ENCODE results near the gene TMEM207.
"Not testable (repeated sequence)": the region's sequence is repeated elsewhere in the genome, so short reads cannot be mapped to it uniquely, and the experiment has no call there.

TMEM207 gene

GRCh38 chr3:190485830-190486532 lies 36.3 kb upstream of the TMEM207 start:
- no peak overlapping the region for H3K4me3 ChIP-seq (replicated peaks; ENCODE audit: low read depth, low read length)
- DNase-seq (ENCODE audit: extremely low read depth, low read depth): no peak
- no peak for TF ChIP-seq CTCF (IDR thresholded peaks at IDR 0.05; ENCODE audit: low read depth, low read length, missing control alignments)

GRCh38 chr3:190481779-190482178 lies 32.1 kb upstream of the TMEM207 start:
- DNase-seq (ENCODE audit: extremely low read depth, low read depth): no peak
- no peak for TF ChIP-seq CTCF (IDR thresholded peaks at IDR 0.05; ENCODE audit: low read depth, low read length, missing control alignments)
- no peak overlapping the region for H3K4me3 ChIP-seq (replicated peaks; ENCODE audit: low read depth, low read length)

- not testable (repeated sequence) for DNase-seq (ENCODE audit: extremely low read depth, low read depth); H3K4me3 ChIP-seq (replicated peaks; ENCODE audit: low read depth, low read length)
Observed at GRCh38 chr3:190473261-190473660, 23.6 kb upstream of the TMEM207 start.

DNA sequence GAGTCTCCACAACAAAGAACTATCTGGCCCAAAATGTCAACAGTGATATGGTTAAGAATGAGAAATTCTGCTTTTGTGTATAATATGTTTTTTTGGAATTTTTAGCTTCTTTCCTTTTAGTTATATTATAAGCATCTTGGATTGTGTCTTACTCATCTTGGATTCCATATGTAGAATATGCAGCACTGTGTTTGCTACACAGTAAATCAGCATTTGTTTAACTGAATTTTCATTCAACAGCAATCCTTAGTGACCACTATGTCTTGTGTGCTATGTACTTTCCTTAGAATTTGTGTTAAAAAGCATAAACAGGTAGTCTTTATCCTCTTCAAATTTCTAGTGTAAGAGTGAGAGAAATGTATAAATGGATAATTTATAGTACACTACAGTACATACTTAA lies 18.2 kb upstream of the TMEM207 start:
- TF ChIP-seq CTCF (IDR thresholded peaks at IDR 0.05; ENCODE audit: low read depth, low read length, missing control alignments): no peak
- no peak overlapping the region for H3K4me3 ChIP-seq (replicated peaks; ENCODE audit: low read depth, low read length)
- DNase-seq (ENCODE audit: extremely low read depth, low read depth): no peak

DNA sequence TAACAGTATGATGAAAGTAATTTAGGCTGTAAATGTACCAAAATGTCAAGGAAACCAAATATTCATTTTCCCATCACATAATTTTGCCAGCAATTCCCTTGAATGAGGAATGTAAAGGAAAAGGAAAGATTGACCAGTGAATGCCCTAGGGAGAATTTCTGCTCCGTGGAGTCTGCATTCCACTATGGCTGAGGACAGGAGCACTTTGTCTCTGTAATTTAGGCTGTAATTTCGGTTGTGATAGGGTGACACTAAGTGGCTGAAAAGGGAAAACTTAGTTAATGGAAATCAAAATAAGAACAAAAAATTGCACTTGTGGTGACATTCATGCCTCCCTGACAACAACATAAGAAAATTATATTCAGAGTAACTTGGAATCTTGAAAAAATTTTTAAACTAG lies 8.3 kb upstream of the TMEM207 start:
- H3K4me3 ChIP-seq (replicated peaks; ENCODE audit: low read depth, low read length): no peak overlapping the region
- no peak for TF ChIP-seq CTCF (IDR thresholded peaks at IDR 0.05; ENCODE audit: low read depth, low read length, missing control alignments)
- no peak for DNase-seq (ENCODE audit: extremely low read depth, low read depth)

GRCh38 chr3:190456770-190457169 lies 7.1 kb upstream of the TMEM207 start:
- TF ChIP-seq CTCF (IDR thresholded peaks at IDR 0.05; ENCODE audit: low read depth, low read length, missing control alignments): no peak
- no peak overlapping the region for H3K4me3 ChIP-seq (replicated peaks; ENCODE audit: low read depth, low read length)
- no peak for DNase-seq (ENCODE audit: extremely low read depth, low read depth)

- no peak overlapping the region for H3K4me3 ChIP-seq (replicated peaks; ENCODE audit: low read depth, low read length)
- no peak for TF ChIP-seq CTCF (IDR thresholded peaks at IDR 0.05; ENCODE audit: low read depth, low read length, missing control alignments)
- no peak for DNase-seq (ENCODE audit: extremely low read depth, low read depth)
Observed at GRCh38 chr3:190455828-190456227, 6.1 kb upstream of the TMEM207 start.

All from HFF-Myc (cell line).